PC-3 (cell line): ENCODE data around the gene ADM5. TPM values are rescaled to one million over a fixed set of nuclear protein-coding genes. Genes with fewer than 3 reads are reported as not detected.

Experiments used
- ATAC-seq: fragments of 200-7000 bp; cut with Tn5 transposase; 2 replicates; pipeline ENCODE4 v1.9.1; 2020; ENCODE audit warnings: mild to moderate bottlenecking, moderate library complexity
- BruUV-seq: library from RNA; stranded (reverse); fragments of 400-500 nt; replicated peaks from 2 replicates; lab custom pipeline; 2021; lab: Mats Ljungman, UMichigan
- CTCF ChIA-PET: fragments of 300-600 bp; sonication (Branson Sonifier 250); formaldehyde crosslinking; loops from one replicate; lab custom pipeline; 2022; ENCODE audit warnings: antibody characterized with exemption; lab: Charles Lee
- POLR2A ChIA-PET: fragments of 300-600 bp; sonication (Branson Sonifier 250); formaldehyde crosslinking; loops from one replicate; lab custom pipeline; 2022; ENCODE audit warnings: antibody characterized with exemption; ENCODE audit not compliant: unreplicated experiment; lab: Charles Lee
- DNase-seq: peaks from one replicate; pipeline ENCODE4 v3.0.0-alpha.2; 2015
- H2AFZ ChIP-seq: fragments of 300-600 bp; sonication (generic); 2 replicates; pipeline ENCODE4 v1.6.0; 2016; ENCODE audit warnings: antibody characterized with exemption, low read length
- H3F3A ChIP-seq: fragments of 300-600 bp; sonication (generic); one replicate; pipeline ENCODE4 v1.6.0; 2017; ENCODE audit warnings: antibody characterized with exemption, low read length, control low read depth, mild to moderate bottlenecking; ENCODE audit not compliant: unreplicated experiment
- H3K27ac ChIP-seq: fragments of 300-600 bp; sonication (generic); 2 replicates; pipeline ENCODE4 v1.5.1; 2016; ENCODE audit warnings: mild to moderate bottlenecking, low read length
- H3K27me3 ChIP-seq: fragments of 300-600 bp; sonication (generic); 2 replicates; pipeline ENCODE4 v1.6.1; 2016; ENCODE audit warnings: low read length, mixed read lengths
- H3K36me3 ChIP-seq: fragments of 300-600 bp; sonication (generic); 2 replicates; pipeline ENCODE4 v1.6.1; 2016; ENCODE audit warnings: low read depth, mixed run types, low read length, mixed read lengths
- H3K4me1 ChIP-seq: fragments of 300-600 bp; sonication (generic); 2 replicates; pipeline ENCODE4 v1.5.1; 2016; ENCODE audit warnings: low read length; ENCODE audit not compliant: insufficient read depth
- H3K4me2 ChIP-seq: fragments of 300-600 bp; sonication (generic); 2 replicates; pipeline ENCODE4 v1.6.0; 2016; ENCODE audit warnings: low read length
- H3K4me3 ChIP-seq: fragments of 300-600 bp; sonication (generic); 2 replicates; pipeline ENCODE4 v1.5.1; 2016; ENCODE audit warnings: mild to moderate bottlenecking, low read length, mixed read lengths
- H3K79me2 ChIP-seq: fragments of 300-600 bp; sonication (generic); 2 replicates; pipeline ENCODE4 v1.6.1; 2017; ENCODE audit warnings: low read length, mixed read lengths
- H3K9ac ChIP-seq: fragments of 300-600 bp; sonication (generic); 2 replicates; pipeline ENCODE4 v1.6.0; 2016; ENCODE audit warnings: mild to moderate bottlenecking, low read length
- H3K9me2 ChIP-seq: fragments of 300-600 bp; sonication (generic); replicated peaks from 2 replicates; pipeline ENCODE4 v1.6.1; 2016; ENCODE audit warnings: mixed run types, low read length, mixed read lengths
- H3K9me3 ChIP-seq: fragments of 300-600 bp; sonication (generic); 2 replicates; pipeline ENCODE4 v1.6.1; 2016; ENCODE audit warnings: low read length, mixed read lengths
- H4K20me1 ChIP-seq: fragments of 300-600 bp; sonication (generic); 2 replicates; pipeline ENCODE4 v1.6.1; 2016; ENCODE audit warnings: low read length, mixed read lengths
- EZH2 ChIP-seq: fragments of 300-600 bp; sonication (generic); IDR thresholded peaks from one replicate; pipeline ENCODE4 v1.6.1; 2017; ENCODE audit warnings: antibody characterized with exemption, mild to moderate bottlenecking, low read length; ENCODE audit not compliant: unreplicated experiment
- EZH2phosphoT487 ChIP-seq: fragments of 300-600 bp; sonication (generic); IDR thresholded peaks from 2 replicates; pipeline ENCODE4 v1.6.1; 2018; ENCODE audit warnings: mild to moderate bottlenecking, antibody characterized with exemption, low read length, borderline replicate concordance
- intact Hi-C: fragments of 100-400 bp; cut with micrococcal nuclease; formaldehyde crosslinking; loops from 2 replicates; pipeline ENCODE4 v1.9.0; 2023
- total RNA-seq: library from RNA; depleted of rRNA; stranded (reverse); fragments of >200 nt; gene quantifications from 2 replicates; pipeline ENCODE4 v1.2.3, GENCODE V29; 2014
- TF ChIP-seq, protein P1 (sequence below): fragments of 300-600 bp; sonication (generic); conservative IDR thresholded peaks from 2 replicates; pipeline ENCODE4 v1.5.1; 2017; ENCODE audit warnings: antibody characterized with exemption, low read depth, mild to moderate bottlenecking, low read length

ADM5 gene
- total RNA-seq, 1 experiment from 2014 or later = 6.3 TPM

DNA sequence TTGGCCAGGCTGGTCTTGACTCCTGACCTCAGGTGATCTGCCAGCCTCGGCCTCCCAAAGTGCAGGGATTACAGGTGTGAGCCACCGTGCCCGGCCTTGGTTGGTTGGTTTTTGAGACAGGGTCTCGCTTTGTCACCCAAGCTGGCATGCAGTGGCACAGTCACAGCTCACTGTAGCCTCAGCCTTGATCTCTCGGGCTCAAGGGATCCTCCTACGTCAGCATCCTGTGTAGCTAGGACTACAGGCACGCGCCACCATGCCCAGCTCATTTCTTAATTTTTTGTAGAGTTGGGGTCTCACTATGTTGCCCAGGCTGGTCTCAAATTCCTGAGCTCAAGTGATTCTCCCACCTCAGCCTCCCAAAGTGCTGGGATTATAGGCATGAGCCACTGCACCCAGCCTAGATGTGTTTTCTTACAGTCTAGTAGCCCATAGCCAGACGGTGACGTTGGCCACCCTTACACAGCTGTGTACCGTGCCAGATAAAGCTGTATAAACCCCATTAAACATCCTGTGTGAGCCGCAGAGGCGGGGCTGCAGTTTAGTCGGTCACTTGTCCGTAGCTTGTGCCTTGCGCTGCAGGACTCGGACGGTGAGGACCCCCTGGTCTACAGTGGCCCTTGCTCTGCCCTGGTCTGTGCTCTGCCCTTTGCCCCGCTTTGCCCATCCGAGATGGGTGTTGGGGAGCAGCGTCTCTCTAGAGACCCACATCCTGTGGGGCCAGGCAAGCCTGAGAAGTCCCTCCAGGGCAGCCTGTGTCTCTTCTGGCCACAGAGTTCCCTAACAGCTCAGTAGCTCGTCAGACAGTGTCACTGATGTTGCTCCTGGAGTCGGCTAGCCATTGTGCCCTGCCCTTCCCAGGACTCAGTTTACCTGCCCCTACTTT, 33.6 kb upstream of the ADM5 start:
- no TSS peak for BruUV-seq

DNA sequence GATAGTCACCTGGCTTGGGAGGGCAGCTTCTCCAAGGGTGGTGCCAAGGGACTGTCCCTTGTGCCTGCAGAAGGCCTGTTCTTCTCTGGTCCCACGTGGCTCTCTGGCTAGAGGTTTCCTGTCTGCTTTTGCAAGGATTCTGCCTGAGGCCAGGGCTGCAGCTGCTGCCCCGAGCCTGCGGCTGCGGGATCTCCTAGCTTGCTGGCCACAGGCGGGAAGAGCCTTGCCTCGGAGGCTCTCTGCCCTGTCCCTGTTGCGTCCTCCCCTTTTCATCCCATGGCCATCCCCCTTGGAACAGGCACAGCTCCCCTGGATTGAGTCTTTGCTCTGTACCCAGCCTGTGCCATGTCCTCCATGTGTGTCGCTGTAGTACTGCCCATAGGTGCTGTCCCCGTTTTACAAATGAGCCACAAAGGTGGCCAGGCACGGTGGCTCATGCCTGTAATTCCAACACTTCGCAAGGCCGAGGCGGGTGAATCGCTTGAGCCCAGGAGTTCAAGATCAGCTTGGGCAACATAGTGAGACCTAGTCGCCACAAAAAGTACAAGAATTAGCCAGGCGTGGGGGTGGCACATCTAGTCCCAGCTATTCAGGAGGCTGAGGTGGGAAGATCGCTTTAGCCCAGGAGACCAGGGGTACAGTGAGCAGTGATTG, 32.8 kb upstream of the ADM5 start:
- no peak for TF ChIP-seq EZH2phosphoT487
- Histone ChIP-seq H3K4me3 (no peak overlapping the region), H3K9me3 (no peaks in the 10 kb centered on the region), H3K27ac (no peak overlapping the region), H3F3A (no peaks in the 10 kb centered on the region), H3K9me2 (no peaks in the 10 kb centered on the region), H4K20me1 (0 out of 2 replicates have a peak, but pooled peaks cover 3% of the 10 kb centered on the region), H3K79me2 (no peaks in the 10 kb centered on the region), H3K9ac (no peak overlapping the region), H3K27me3 (no peaks in the 10 kb centered on the region), H3K4me1 (no peaks in the 10 kb centered on the region), H2AFZ (no peak overlapping the region), H3K36me3 (peaks cover 60% of the 10 kb centered on the region), H3K4me2 (no peak overlapping the region)
- no peak for DNase-seq
- ChIA-PET POLR2A (no interaction called here), CTCF (no interaction called here)
- BruUV-seq = no TSS peak
- no peak for ATAC-seq
- intact Hi-C loops = no loop called here

More for the DNA sequence above, 33.6 kb upstream of the ADM5 start:
- Histone ChIP-seq H3K9ac (no peak overlapping the region), H3F3A (no peaks in the 10 kb centered on the region), H3K27me3 (no peaks in the 10 kb centered on the region), H3K4me1 (no peaks in the 10 kb centered on the region), H3K4me2 (no peak overlapping the region), H2AFZ (no peak overlapping the region), H3K36me3 (peaks cover 60% of the 10 kb centered on the region), H4K20me1 (0 out of 2 replicates have a peak, but pooled peaks cover 3% of the 10 kb centered on the region), H3K79me2 (no peaks in the 10 kb centered on the region), H3K9me2 (no peaks in the 10 kb centered on the region), H3K27ac (no peak overlapping the region), H3K9me3 (no peaks in the 10 kb centered on the region), H3K4me3 (no peak overlapping the region)
- ChIA-PET CTCF (no interaction called here), POLR2A (no interaction called here)
- DNase-seq (no peak), ATAC-seq (no peak)
- no peak for TF ChIP-seq EZH2
- TF ChIP-seq EZH2phosphoT487 = no peak
- TF ChIP-seq, protein P1, sequence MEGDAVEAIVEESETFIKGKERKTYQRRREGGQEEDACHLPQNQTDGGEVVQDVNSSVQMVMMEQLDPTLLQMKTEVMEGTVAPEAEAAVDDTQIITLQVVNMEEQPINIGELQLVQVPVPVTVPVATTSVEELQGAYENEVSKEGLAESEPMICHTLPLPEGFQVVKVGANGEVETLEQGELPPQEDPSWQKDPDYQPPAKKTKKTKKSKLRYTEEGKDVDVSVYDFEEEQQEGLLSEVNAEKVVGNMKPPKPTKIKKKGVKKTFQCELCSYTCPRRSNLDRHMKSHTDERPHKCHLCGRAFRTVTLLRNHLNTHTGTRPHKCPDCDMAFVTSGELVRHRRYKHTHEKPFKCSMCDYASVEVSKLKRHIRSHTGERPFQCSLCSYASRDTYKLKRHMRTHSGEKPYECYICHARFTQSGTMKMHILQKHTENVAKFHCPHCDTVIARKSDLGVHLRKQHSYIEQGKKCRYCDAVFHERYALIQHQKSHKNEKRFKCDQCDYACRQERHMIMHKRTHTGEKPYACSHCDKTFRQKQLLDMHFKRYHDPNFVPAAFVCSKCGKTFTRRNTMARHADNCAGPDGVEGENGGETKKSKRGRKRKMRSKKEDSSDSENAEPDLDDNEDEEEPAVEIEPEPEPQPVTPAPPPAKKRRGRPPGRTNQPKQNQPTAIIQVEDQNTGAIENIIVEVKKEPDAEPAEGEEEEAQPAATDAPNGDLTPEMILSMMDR = no peak
- intact Hi-C loops = no loop called here

DNA sequence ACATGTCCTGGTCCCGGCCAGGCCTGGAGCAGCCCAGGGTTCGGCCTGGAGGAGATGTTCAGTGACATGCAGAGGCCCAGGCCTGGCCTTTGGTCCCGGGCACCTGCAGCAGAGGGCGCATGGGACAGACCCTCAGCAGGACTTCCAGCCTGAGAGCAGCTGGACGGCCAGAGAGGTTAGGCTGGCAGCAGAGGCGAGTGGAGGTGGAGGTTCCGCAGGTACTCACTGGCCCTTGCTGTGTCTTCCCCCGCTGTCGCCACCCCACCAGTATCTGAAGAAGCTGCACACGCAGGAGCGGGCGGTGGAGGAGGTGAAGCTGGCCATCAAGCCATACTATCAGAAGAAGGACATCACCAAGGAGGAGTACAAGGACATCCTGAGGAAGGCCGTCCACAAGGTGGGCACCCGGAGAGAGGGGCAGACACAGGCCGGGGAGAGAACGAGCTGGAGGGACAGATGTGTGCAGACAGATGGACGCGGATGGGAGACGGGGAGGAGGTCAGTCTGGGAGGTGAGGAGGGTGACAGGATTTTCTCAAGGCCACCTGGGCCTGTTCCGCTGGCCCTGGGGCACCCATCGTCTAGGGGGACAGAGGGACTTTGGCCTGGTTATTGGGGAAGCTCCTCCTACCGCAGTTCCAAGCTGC, 31.8 kb upstream of the ADM5 start:
- Histone ChIP-seq H2AFZ (no peak overlapping the region), H3K9me3 (no peaks in the 10 kb centered on the region), H3K4me1 (no peaks in the 10 kb centered on the region), H3K4me2 (no peak overlapping the region), H3K27ac (no peak overlapping the region), H3K36me3 (peaks cover 57% of the 10 kb centered on the region), H3F3A (no peaks in the 10 kb centered on the region), H3K9ac (no peak overlapping the region), H4K20me1 (0 out of 2 replicates have a peak, but pooled peaks cover 3% of the 10 kb centered on the region), H3K4me3 (no peak overlapping the region), H3K9me2 (no peaks in the 10 kb centered on the region), H3K27me3 (no peaks in the 10 kb centered on the region), H3K79me2 (no peaks in the 10 kb centered on the region; the same call in 1 of the 2 replicates)
- TF ChIP-seq EZH2phosphoT487 (no peak), EZH2 (no peak)
- TF ChIP-seq, protein P1 = no peak
- DNase-seq = no peak
- intact Hi-C loops = no loop called here
- no TSS peak for BruUV-seq
- CTCF ChIA-PET = no interaction called here
- POLR2A ChIA-PET = interaction anchor here (0.5 kb wide), 1 partner anchor 9 kb away, joined by 11 read pairs; no protein-coding TSS in a partner anchor
- no peak for ATAC-seq
